GM10248 (cell line): ENCODE data around the gene CXCR5.

Experiments used
- CTCF ChIA-PET: fragments of 300-600 bp; sonication (Branson Sonifier 250); formaldehyde crosslinking; extraction: SDS; loops from one replicate; lab custom pipeline; 2021; ENCODE audit warnings: antibody characterized with exemption; lab: Yijun Ruan, JAX
- POLR2A ChIA-PET: fragments of 350-650 bp; sonication (Branson Sonifier 250); formaldehyde crosslinking; extraction: SDS; loops from one replicate; lab custom pipeline; 2020; ENCODE audit warnings: antibody characterized with exemption; lab: Yijun Ruan, JAX
- DNase-seq: peaks from one replicate; pipeline ENCODE4 v3.0.0; 2012; ENCODE audit errors: extremely low spot score
- TF ChIP-seq, protein P1 (sequence below): IDR thresholded peaks from 2 replicates; pipeline ENCODE4 v1.5.1; 2012; ENCODE audit warnings: mild to moderate bottlenecking, low read depth; ENCODE audit errors: extremely low read depth, missing control alignments, control extremely low read depth

Gene CXCR5

DNA sequence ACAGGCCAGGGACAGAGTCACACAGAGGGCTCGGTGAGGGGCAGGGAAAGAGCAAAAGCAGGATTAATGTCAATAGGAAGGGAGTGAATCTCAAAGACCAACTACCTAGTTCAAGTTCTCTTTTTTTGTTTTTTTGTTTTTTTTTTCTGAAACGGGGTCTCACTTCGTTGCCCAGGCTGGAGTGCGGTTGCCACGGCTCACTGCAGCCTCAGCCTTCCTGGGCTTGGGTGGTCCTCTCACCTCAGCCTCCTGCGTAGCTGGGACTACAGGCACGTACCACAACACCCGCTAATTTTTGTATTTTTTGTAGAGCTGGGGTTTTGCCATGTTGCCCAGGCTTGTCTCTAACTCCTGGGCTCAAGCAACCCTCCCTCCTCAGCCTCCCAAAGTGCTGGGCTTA lies 51.7 kb downstream of the CXCR5 start:
- TF ChIP-seq, protein P1, sequence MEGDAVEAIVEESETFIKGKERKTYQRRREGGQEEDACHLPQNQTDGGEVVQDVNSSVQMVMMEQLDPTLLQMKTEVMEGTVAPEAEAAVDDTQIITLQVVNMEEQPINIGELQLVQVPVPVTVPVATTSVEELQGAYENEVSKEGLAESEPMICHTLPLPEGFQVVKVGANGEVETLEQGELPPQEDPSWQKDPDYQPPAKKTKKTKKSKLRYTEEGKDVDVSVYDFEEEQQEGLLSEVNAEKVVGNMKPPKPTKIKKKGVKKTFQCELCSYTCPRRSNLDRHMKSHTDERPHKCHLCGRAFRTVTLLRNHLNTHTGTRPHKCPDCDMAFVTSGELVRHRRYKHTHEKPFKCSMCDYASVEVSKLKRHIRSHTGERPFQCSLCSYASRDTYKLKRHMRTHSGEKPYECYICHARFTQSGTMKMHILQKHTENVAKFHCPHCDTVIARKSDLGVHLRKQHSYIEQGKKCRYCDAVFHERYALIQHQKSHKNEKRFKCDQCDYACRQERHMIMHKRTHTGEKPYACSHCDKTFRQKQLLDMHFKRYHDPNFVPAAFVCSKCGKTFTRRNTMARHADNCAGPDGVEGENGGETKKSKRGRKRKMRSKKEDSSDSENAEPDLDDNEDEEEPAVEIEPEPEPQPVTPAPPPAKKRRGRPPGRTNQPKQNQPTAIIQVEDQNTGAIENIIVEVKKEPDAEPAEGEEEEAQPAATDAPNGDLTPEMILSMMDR = no peak
- DNase-seq = no peak
- CTCF ChIA-PET = interaction anchor here (1.0 to 1.4 kb wide), 6 partner anchors 9 to 246 kb away, joined by 3 to 6 read pairs (median 4); partner anchors contain the start of genes BCL9L and UPK2
- POLR2A ChIA-PET = no interaction called here

DNA sequence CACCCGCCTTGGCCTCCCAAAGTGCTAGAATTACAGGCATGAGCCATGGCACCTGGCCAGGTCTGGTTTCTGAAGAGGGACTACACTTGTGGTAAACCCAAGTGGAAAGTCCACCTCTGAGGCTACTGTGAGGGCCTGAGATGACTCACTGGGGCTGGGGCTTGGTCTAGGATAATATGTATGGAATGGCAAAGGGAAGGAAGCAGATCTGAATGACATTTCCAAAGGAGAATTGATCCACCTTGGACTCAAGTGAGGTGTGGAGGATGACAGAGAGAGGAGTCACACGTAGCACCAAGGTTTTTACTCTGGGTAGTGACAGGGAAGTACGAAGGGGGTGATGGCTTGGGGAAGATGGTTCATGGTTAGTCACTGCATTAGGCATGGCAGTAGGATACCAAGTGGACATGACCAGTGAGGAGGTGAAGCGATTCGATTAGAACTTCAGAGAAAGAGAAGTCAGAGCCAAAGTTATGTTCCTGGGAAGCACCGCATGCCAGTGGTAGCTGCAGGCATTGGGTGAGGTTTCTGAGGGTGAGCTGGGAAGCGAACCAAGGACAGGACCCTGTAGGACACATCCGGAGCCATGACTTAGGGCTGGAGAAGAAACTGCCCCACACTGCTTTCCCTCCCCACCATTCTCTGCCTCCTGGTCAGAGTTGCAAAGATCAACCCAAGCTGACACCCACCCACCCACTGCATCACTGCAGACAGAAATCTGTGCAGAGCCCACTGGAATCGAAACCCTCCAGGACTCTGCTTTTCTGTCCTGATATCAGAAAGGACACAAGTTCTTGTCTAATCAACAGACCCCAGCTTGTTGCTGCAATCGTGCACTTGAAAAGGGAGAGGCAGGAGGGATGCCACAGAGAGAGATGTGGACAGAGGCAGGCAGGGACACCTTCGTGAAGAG lies 55.1 kb downstream of the CXCR5 start:
- POLR2A ChIA-PET = no interaction called here
- DNase-seq = no peak
- TF ChIP-seq, protein P1 = no peak
- CTCF ChIA-PET = interaction anchor here (1.5 to 2.4 kb wide), 4 partner anchors 8 to 249 kb away, joined by 5 to 13 read pairs (median 7); no protein-coding TSS in a partner anchor

DNA sequence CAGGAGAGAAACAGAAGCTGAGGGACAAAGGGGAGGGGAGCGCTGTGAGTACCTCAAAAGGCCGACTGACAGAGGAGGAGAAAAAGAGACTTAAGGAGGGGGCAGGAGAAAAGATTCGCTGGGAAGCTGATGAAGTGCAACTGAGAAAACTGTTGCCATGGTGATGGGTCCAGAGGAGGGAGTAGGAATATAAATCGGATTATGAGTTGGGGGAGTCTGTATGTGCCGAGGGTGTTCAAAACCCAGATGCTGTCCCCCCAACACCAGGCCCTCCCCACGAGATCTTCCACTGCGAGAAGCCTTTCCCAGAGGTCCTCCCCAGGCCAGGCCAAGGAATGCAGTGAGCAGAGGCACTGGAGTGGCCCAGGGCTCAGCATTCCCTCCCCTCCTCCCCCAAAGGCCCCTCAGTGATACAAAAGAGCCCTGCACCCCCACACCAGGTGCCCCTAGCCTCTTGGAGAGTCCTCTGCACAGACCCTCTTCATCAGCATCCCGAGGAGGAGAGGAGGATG lies 55.8 kb downstream of the CXCR5 start:
- DNase-seq = no peak
- TF ChIP-seq, protein P1 = no peak
- ChIA-PET POLR2A (interaction anchor here (0.6 kb wide), 1 partner anchor 81 kb away, joined by 3 read pairs; no protein-coding TSS in a partner anchor), CTCF (interaction anchor here (1.0 to 2.4 kb wide), 5 partner anchors 9 to 249 kb away, joined by 3 to 13 read pairs (median 7); no protein-coding TSS in a partner anchor)

DNA sequence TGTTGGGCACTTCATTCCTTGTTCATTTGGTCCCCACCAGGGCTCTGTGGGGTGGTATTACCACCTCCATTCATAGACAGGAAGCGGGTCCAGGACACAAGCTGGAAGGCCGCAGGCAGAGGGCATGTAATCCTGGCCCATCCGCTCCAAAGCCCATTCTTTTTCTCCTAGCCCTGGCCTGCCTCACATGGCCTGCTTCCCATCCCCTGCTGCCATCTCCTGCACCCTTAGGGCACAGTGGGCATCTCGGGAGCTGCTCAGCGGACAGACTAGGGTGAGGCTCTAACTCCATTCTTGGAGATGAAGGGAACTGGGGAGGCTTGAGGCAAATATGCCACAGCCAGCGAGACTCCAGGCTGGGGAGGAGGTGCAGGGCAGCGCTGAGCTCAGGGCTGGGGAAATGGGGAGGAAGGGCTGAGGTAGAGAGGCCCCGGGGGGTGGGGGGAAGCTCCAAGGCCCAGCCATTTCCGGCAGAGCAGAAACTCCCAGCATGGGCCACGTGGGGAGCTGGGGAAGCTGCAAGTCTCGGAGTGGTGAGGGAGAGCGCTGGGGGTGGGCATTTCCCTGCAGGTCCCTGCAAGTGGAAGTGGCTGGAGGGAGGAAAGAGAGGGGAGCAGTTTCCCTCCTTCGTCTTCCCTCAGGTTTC lies 56.4 kb downstream of the CXCR5 start:
- ChIA-PET POLR2A (interaction anchor here (0.6 kb wide), 1 partner anchor 81 kb away, joined by 3 read pairs; no protein-coding TSS in a partner anchor), CTCF (interaction anchor here (1.0 to 2.4 kb wide), 5 partner anchors 9 to 250 kb away, joined by 3 to 13 read pairs (median 7); no protein-coding TSS in a partner anchor)
- TF ChIP-seq, protein P1 = no peak
- peak; percentile 70 for DNase-seq

DNA sequence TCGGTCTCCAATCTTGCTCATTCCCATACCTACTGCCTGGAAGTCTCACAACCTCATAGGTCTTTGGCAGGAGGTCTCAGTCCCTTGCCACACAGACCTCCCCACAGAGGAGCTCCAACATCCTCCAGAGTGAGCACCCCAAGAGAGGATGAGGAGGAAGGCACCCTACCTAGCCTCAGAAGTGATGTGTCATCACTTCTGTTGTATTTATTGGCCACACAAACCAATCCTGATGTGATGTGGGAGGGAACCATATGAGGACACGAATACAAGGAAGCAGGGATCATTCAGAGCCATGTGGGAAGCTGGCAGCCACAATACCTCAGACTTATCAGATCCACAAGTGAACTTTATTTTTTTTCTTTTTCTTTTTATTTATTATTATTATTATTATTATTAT lies 63.4 kb downstream of the CXCR5 start:
- ChIA-PET POLR2A (no interaction called here), CTCF (interaction anchor here (1.7 to 2.2 kb wide), 3 partner anchors 10 to 257 kb away, joined by 4 to 9 read pairs (median 8); partner anchors contain the start of gene UPK2)
- no peak for DNase-seq
- TF ChIP-seq, protein P1 = no peak
